OCI-M2 (cell line): Measurements from ENCODE around the gene NXPH3.

ENCODE experiments used
- DNase-seq: peaks from one replicate; lab custom pipeline; 2025; ENCODE audit not compliant: unreplicated experiment; lab: John Stamatoyannopoulos, UW

NXPH3 gene

GRCh38 chr17:49574945-49575678 lies 559 bp upstream of the NXPH3 start:
- no peak for DNase-seq

- no peak for DNase-seq
Observed at GRCh38 chr17:49576088-49576916, 631 bp downstream of the NXPH3 start.

GRCh38 chr17:49576917-49577649 lies 1.4 kb downstream of the NXPH3 start:
- DNase-seq = no peak

GRCh38 chr17:49577650-49577934 lies 1.9 kb downstream of the NXPH3 start:
- DNase-seq = no peak

GRCh38 chr17:49577963-49578362 lies 2.3 kb downstream of the NXPH3 start:
- no peak for DNase-seq

GRCh38 chr17:49578414-49578813 lies 2.7 kb downstream of the NXPH3 start:
- no peak for DNase-seq

- no peak for DNase-seq
Observed at GRCh38 chr17:49578952-49579500, 3.4 kb downstream of the NXPH3 start.

- DNase-seq = no peak
Observed at GRCh38 chr17:49579522-49579921, 3.9 kb downstream of the NXPH3 start.

GRCh38 chr17:49580055-49580721 lies 4.5 kb downstream of the NXPH3 start:
- no peak for DNase-seq

GRCh38 chr17:49580981-49581647 lies 5.4 kb downstream of the NXPH3 start:
- no peak for DNase-seq

- DNase-seq = no peak
Observed at GRCh38 chr17:49581648-49581998, 6.0 kb downstream of the NXPH3 start.

- no peak for DNase-seq
Observed at GRCh38 chr17:49582055-49582722, 6.5 kb downstream of the NXPH3 start.

GRCh38 chr17:49582789-49583188 lies 7.1 kb downstream of the NXPH3 start:
- DNase-seq = no peak

- no peak for DNase-seq
Observed at GRCh38 chr17:49583226-49583625, 7.6 kb downstream of the NXPH3 start.

GRCh38 chr17:49583889-49584288 lies 8.2 kb downstream of the NXPH3 start:
- no peak for DNase-seq

- DNase-seq = no peak
Observed at GRCh38 chr17:49585422-49586027, 9.9 kb downstream of the NXPH3 start.

- no peak for DNase-seq
Observed at GRCh38 chr17:49587366-49588073, 11.8 kb downstream of the NXPH3 start.

GRCh38 chr17:49588312-49588711 lies 12.6 kb downstream of the NXPH3 start:
- no peak for DNase-seq
